Mesodermal cell (in vitro differentiated cells): ENCODE results near the gene TOGARAM2.
"Not testable (repeated sequence)": the region's sequence is repeated elsewhere in the genome, so short reads cannot be mapped to it uniquely, and the experiment has no call there.

Experiments
- H3K27ac ChIP-seq: 2 replicates; pipeline ENCODE4 v1.7.0; 2013; ENCODE audit warnings: mild to moderate bottlenecking, low read depth, low read length, moderate library complexity; ENCODE audit not compliant: severe bottlenecking
- H3K36me3 ChIP-seq: 2 replicates; pipeline ENCODE4 v1.7.1; 2013; ENCODE audit warnings: mild to moderate bottlenecking, low read length, moderate library complexity; ENCODE audit not compliant: control insufficient read depth, insufficient read depth
- H3K4me1 ChIP-seq: one replicate; pipeline ENCODE4 v1.7.1; 2013; ENCODE audit warnings: mild to moderate bottlenecking, low read length; ENCODE audit not compliant: insufficient read depth, control insufficient read depth, poor library complexity, severe bottlenecking
- H3K4me3 ChIP-seq: 2 replicates; pipeline ENCODE4 v1.7.0; 2013; ENCODE audit warnings: low read length, control low read depth, mild to moderate bottlenecking; ENCODE audit not compliant: insufficient read depth, poor library complexity, severe bottlenecking; ENCODE audit errors: extremely low read depth
- H3K9me3 ChIP-seq: 2 replicates; pipeline ENCODE4 v1.7.1; 2013; ENCODE audit warnings: mild to moderate bottlenecking, low read length, moderate library complexity; ENCODE audit not compliant: control insufficient read depth
- whole genome bisulfite sequencing, 2 experiments: methylation state at CpG; one replicate each; pipeline ENCODE4 v1.1.5; 2013; ENCODE audit warnings: missing lambda C conversion rate in 2 of 2; ENCODE audit not compliant: insufficient coverage in 2 of 2; 5-methylcytosine and 5-hydroxymethylcytosine counted together

Gene TOGARAM2

GRCh38 chr2:28977176-28977875 lies 3.8 kb upstream of the TOGARAM2 start:
- H3K36me3 ChIP-seq, result no peaks in the 10 kb centered on the region
- WGBS, 2 experiments, result 89 to 90% methylated on average over 8 of the region's 10 CpGs
- H3K9me3 ChIP-seq, result no peaks in the 10 kb centered on the region
- H3K4me3 ChIP-seq, result no peak overlapping the region
- H3K27ac ChIP-seq, result no peak overlapping the region
- H3K4me1 ChIP-seq, result peaks cover 15% of the 10 kb centered on the region

- H3K4me3 ChIP-seq, H3K9me3 ChIP-seq, H3K27ac ChIP-seq, H3K36me3 ChIP-seq: not testable (repeated sequence)
- WGBS, 2 experiments, result 88 to 96% methylated on average over 6 to 7 of the region's 8 CpGs
- H3K4me1 ChIP-seq, result peaks cover 15% of the 10 kb centered on the region
Observed at GRCh38 chr2:28978001-28978400, 3.1 kb upstream of the TOGARAM2 start.

- Histone ChIP-seq H3K27ac (no peak overlapping the region), H3K36me3 (no peaks in the 10 kb centered on the region), H3K9me3 (no peaks in the 10 kb centered on the region), H3K4me1 (peaks cover 15% of the 10 kb centered on the region), H3K4me3 (no peak overlapping the region)
- WGBS, 2 experiments, result 73 to 95% methylated on average over 3 to 4 of the region's 6 CpGs
Observed at GRCh38 chr2:28978606-28979005, 2.5 kb upstream of the TOGARAM2 start.

- H3K4me3 ChIP-seq, result no peak overlapping the region
- peaks cover 15% of the 10 kb centered on the region for H3K4me1 ChIP-seq
Observed at GRCh38 chr2:28979041-28979440, 2.1 kb upstream of the TOGARAM2 start.

GRCh38 chr2:28979576-28980366 lies 1.3 kb upstream of the TOGARAM2 start:
- Histone ChIP-seq H3K36me3 (no peaks in the 10 kb centered on the region), H3K27ac (no peak overlapping the region), H3K4me3 (no peak overlapping the region), H3K9me3 (no peaks in the 10 kb centered on the region), H3K4me1 (peaks cover 15% of the 10 kb centered on the region)
- WGBS, 2 experiments, result 78 to 87% methylated on average over 9 to 11 of the region's 13 CpGs

More at GRCh38 chr2:28979041-28979440, 2.1 kb upstream of the TOGARAM2 start:
- Histone ChIP-seq H3K36me3 (no peaks in the 10 kb centered on the region), H3K27ac (no peak overlapping the region), H3K9me3 (no peaks in the 10 kb centered on the region)
- WGBS, 2 experiments, result 75 to 78% methylated on average over 7 of the region's 7 CpGs

- H3K4me1 ChIP-seq, result peaks cover 15% of the 10 kb centered on the region
- no peaks in the 10 kb centered on the region for H3K36me3 ChIP-seq
- no peak overlapping the region for H3K27ac ChIP-seq
- H3K9me3 ChIP-seq, result no peaks in the 10 kb centered on the region
- 48 to 62% methylated on average over 3 of the region's 3 CpGs for WGBS, 2 experiments
- no peak overlapping the region for H3K4me3 ChIP-seq
Observed at GRCh38 chr2:28980368-28981015, 606 bp upstream of the TOGARAM2 start.

- H3K9me3 ChIP-seq, result no peaks in the 10 kb centered on the region
- H3K4me3 ChIP-seq, result no peak overlapping the region
- no peak overlapping the region for H3K27ac ChIP-seq
- peaks cover 8% of the 10 kb centered on the region for H3K4me1 ChIP-seq
- H3K36me3 ChIP-seq, result no peaks in the 10 kb centered on the region
- 84 to 86% methylated on average over 9 to 10 of the region's 11 CpGs for WGBS, 2 experiments
Observed at GRCh38 chr2:28981620-28982376, 700 bp downstream of the TOGARAM2 start.

- Histone ChIP-seq H3K36me3 (no peaks in the 10 kb centered on the region), H3K9me3 (no peaks in the 10 kb centered on the region), H3K27ac (no peak overlapping the region), H3K4me1 (peaks cover 2% of the 10 kb centered on the region), H3K4me3 (no peak overlapping the region)
- 93 to 97% methylated on average over 8 of the region's 8 CpGs for WGBS, 2 experiments
Observed at GRCh38 chr2:28982381-28982950, 1.4 kb downstream of the TOGARAM2 start.

- Histone ChIP-seq H3K27ac (no peak overlapping the region), H3K4me1 (no peaks in the 10 kb centered on the region), H3K4me3 (no peak overlapping the region), H3K36me3 (no peaks in the 10 kb centered on the region), H3K9me3 (no peaks in the 10 kb centered on the region)
- 37 to 47% methylated on average over 3 of the region's 4 CpGs for WGBS, 2 experiments
Observed at GRCh38 chr2:28986429-28986828, 5.3 kb downstream of the TOGARAM2 start.

GRCh38 chr2:28989973-28990372 lies 8.9 kb downstream of the TOGARAM2 start:
- H3K4me3 ChIP-seq, result no peak overlapping the region
- no peaks in the 10 kb centered on the region for H3K9me3 ChIP-seq
- H3K27ac ChIP-seq, result no peak overlapping the region
- 89 to 93% methylated on average over 4 of the region's 5 CpGs for WGBS, 2 experiments
- H3K4me1 ChIP-seq, result no peaks in the 10 kb centered on the region
- H3K36me3 ChIP-seq, result no peaks in the 10 kb centered on the region
